ENCODE results near the gene SIM2.

SIM2 gene

GRCh38 chr21:36738489-36739126 is 39.7 kb downstream of the SIM2 start:
- DNase-seq, result no peak

GRCh38 chr21:36741506-36741905 is 42.6 kb downstream of the SIM2 start:
- DNase-seq, result no peak

- no peak for DNase-seq
These were observed 44.1 kb downstream of the SIM2 start for GRCh38 chr21:36743008-36743407.

GRCh38 chr21:36743446-36743845 is 44.5 kb downstream of the SIM2 start:
- DNase-seq, result no peak

GRCh38 chr21:36744190-36744559 is 45.3 kb downstream of the SIM2 start:
- DNase-seq, result no peak

- DNase-seq, result peak in 5 of 14 donors; percentile 4 to 47 (median 14)
These were observed 45.8 kb downstream of the SIM2 start for GRCh38 chr21:36744560-36745231.

- no peak for DNase-seq
These were observed 46.5 kb downstream of the SIM2 start for GRCh38 chr21:36745459-36745858.

GRCh38 chr21:36747041-36747814 is 48.3 kb downstream of the SIM2 start:
- peak in 1 of 14 donors; percentile 26 for DNase-seq

GRCh38 chr21:36747815-36748383 is 49.0 kb downstream of the SIM2 start:
- DNase-seq, result peak in 10 of 14 donors; percentile 8 to 78 (median 25)

- DNase-seq, result no peak
These were observed 51.1 kb downstream of the SIM2 start for GRCh38 chr21:36749935-36750575.

GRCh38 chr21:36750576-36750959 is 51.7 kb downstream of the SIM2 start:
- DNase-seq, result no peak

- no peak for DNase-seq
These were observed 52.5 kb downstream of the SIM2 start for GRCh38 chr21:36751383-36751782.

GRCh38 chr21:36753556-36753955 is 54.6 kb downstream of the SIM2 start:
- no peak for DNase-seq

- DNase-seq, result no peak
These were observed 55.5 kb downstream of the SIM2 start for GRCh38 chr21:36754241-36754898.

GRCh38 chr21:36756527-36756926 is 57.6 kb downstream of the SIM2 start:
- DNase-seq, result peak in 1 of 14 donors; percentile 22

GRCh38 chr21:36757196-36757595 is 58.3 kb downstream of the SIM2 start:
- no peak for DNase-seq

GRCh38 chr21:36759348-36760083 is 60.6 kb downstream of the SIM2 start:
- DNase-seq, result no peak

- DNase-seq, result no peak
These were observed 62.8 kb downstream of the SIM2 start for GRCh38 chr21:36761685-36762084.

- no peak for DNase-seq
These were observed 63.7 kb downstream of the SIM2 start for GRCh38 chr21:36762642-36763041.

GRCh38 chr21:36763305-36763704 is 64.4 kb downstream of the SIM2 start:
- no peak for DNase-seq

GRCh38 chr21:36765229-36765628 is 66.3 kb downstream of the SIM2 start:
- no peak for DNase-seq
